Colonic mucosa (tissue), 4 donors: ENCODE results near the gene OGA. TPM values are rescaled to one million over a fixed set of nuclear protein-coding genes. Genes with fewer than 3 reads are reported as not detected.
"Not testable (repeated sequence)": the region's sequence is repeated elsewhere in the genome, so short reads cannot be mapped to it uniquely, and the experiment has no call there.

Experiments
- DNase-seq: peaks from one replicate; pipeline ENCODE4 v3.0.0-alpha.2; 2020
- H3K27ac ChIP-seq: fragments of 200-600 bp; one replicate; pipeline ENCODE4 v1.8.0; 2021
- H3K27me3 ChIP-seq: fragments of 200-600 bp; one replicate; pipeline ENCODE4 v1.8.0; 2021
- H3K36me3 ChIP-seq: fragments of 200-600 bp; one replicate; pipeline ENCODE4 v1.8.0; 2021
- H3K4me1 ChIP-seq: fragments of 200-600 bp; one replicate; pipeline ENCODE4 v1.8.0; 2021; ENCODE audit warnings: mild to moderate bottlenecking
- H3K4me3 ChIP-seq: fragments of 200-600 bp; one replicate; pipeline ENCODE4 v1.8.0; 2021
- H3K9ac ChIP-seq, 2 donors: one replicate each; pipeline ENCODE4 v1.7.0; 2013; ENCODE audit warnings: control low read depth in 2 of 2, low read depth in 2 of 2, low read length in 2 of 2
- H3K9me3 ChIP-seq: fragments of 200-600 bp; one replicate; pipeline ENCODE4 v1.8.0; 2021
- intact Hi-C: fragments of 100-400 bp; cut with DNase I; formaldehyde crosslinking; loops from one replicate; pipeline ENCODE4 v1.14.1; 2022
- total RNA-seq, 2 donors: library from RNA; stranded (reverse); fragmentation: NEBNext Ultra II Directional in 1 of 2; extraction: Animal tissue kit (Norgen Biotek cat#: 25700) in 1 of 2; gene quantifications; one replicate each; pipeline ENCODE4 v1.2.1, GENCODE V29; 2021
- TF ChIP-seq, protein P1 (sequence below): fragments of 200-600 bp; IDR thresholded peaks from one replicate; pipeline ENCODE4 v1.8.0; 2022; ENCODE audit warnings: antibody characterized with exemption, mild to moderate bottlenecking
- donor health status: healthy.
- donor health status: DM: no; HTN: no; CAD: no.
- donor health status: DM: no; HTN: no; CAD: no.

Gene OGA
- total RNA-seq, 2 donors from 2014 or later: 70.4 to 77.8 TPM

DNA sequence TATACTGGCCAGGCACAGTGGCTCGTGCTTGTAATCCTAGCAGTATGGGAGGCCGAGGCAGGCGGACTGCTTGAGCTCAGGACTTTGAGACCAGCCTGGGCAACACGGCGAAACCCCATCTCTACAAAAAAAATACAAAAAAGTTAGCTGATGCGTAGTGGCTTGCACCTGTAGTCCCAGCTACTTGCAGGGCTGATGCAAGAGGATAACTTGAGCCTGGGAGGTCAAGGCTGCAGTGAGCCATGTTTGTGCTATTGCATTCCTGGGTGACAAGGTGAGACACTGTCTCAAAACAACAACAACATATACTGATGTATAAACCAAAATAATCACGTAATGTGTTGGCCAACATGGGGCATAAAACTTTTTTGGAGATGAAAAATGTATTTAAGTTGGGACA lies 28.6 kb downstream of the OGA start:
- DNase-seq: no peak
- peaks cover 37% of the 10 kb centered on the region for H3K36me3 ChIP-seq
- H3K4me3 ChIP-seq: no peak overlapping the region
- H3K9ac ChIP-seq: no peak overlapping the region
- intact Hi-C loops: no loop called here
- no peaks in the 10 kb centered on the region for H3K4me1 ChIP-seq
- no peaks in the 10 kb centered on the region for H3K9me3 ChIP-seq
- no peak overlapping the region for H3K27ac ChIP-seq
- no peaks in the 10 kb centered on the region for H3K27me3 ChIP-seq
- TF ChIP-seq, protein P1, sequence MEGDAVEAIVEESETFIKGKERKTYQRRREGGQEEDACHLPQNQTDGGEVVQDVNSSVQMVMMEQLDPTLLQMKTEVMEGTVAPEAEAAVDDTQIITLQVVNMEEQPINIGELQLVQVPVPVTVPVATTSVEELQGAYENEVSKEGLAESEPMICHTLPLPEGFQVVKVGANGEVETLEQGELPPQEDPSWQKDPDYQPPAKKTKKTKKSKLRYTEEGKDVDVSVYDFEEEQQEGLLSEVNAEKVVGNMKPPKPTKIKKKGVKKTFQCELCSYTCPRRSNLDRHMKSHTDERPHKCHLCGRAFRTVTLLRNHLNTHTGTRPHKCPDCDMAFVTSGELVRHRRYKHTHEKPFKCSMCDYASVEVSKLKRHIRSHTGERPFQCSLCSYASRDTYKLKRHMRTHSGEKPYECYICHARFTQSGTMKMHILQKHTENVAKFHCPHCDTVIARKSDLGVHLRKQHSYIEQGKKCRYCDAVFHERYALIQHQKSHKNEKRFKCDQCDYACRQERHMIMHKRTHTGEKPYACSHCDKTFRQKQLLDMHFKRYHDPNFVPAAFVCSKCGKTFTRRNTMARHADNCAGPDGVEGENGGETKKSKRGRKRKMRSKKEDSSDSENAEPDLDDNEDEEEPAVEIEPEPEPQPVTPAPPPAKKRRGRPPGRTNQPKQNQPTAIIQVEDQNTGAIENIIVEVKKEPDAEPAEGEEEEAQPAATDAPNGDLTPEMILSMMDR: no peak

DNA sequence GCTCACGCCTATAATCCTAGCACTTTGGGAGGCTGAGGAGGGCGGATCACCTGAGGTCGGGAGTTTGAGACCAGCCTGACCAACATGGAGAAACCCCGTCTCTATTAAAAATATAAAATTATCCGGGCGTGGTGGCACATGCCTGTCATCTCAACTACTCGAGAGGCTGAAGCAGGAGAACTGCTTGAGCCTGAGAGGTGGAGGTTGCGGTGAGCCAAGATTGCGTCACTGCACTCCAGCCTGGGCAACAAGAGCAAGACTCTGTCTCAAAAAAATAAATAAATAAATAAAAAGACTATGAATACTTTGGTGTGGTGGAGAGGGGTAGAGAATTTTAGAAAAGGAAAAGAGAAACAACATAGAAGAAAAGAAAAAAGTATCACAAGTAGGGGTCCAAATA lies 29.0 kb downstream of the OGA start:
- peaks cover 32% of the 10 kb centered on the region for H3K36me3 ChIP-seq
- intact Hi-C loops, H3K4me1 ChIP-seq, H3K27me3 ChIP-seq, H3K27ac ChIP-seq, H3K9me3 ChIP-seq, H3K9ac ChIP-seq, DNase-seq, H3K4me3 ChIP-seq: not testable (repeated sequence)

DNA sequence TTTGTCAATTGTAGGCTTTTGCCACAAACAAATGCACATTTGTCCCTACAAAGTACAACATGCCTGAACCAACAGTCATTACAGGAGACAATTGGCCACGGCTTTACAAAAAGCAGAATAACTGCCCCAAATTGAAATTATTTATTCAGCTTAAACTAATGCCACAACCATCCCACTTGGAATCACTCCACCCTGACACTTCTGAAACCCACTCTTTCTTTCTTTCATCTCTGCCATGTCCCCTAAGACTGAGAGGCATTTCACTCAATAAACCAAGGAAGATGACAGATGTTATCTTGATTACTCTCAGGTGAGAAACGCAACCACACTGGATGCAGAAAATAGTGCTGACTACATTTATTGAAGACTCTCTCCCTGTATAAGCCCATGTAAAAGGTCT lies 32.4 kb downstream of the OGA start:
- no peak for DNase-seq
- TF ChIP-seq, protein P1: no peak
- H3K27ac ChIP-seq: no peak overlapping the region
- intact Hi-C loops: no loop called here
- no peak overlapping the region for H3K4me3 ChIP-seq
- H3K36me3 ChIP-seq: peaks cover 20% of the 10 kb centered on the region
- H3K27me3 ChIP-seq: no peaks in the 10 kb centered on the region
- H3K9ac ChIP-seq: no peak overlapping the region
- H3K9me3 ChIP-seq: no peaks in the 10 kb centered on the region
- peaks cover 10% of the 10 kb centered on the region for H3K4me1 ChIP-seq

DNA sequence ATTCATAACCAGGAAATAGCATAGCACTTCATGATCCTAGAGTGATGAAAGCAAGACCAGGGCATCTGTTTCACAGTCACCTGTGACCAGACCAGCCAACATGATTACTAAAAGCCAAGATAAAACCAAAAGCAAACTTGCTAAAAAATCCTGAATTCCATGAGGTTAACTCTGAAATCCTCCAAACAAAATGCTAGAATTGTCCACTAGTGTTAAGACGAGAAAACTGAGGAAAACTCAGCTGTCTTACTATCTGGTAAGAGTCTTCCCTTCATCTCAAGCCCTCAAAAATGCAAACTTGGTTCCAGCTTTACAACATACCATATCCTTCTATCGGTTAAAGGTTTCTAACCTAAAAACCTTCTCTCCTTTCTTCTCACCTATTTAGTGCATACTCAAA lies 33.7 kb downstream of the OGA start:
- Histone ChIP-seq H3K4me1 (peaks cover 18% of the 10 kb centered on the region), H3K27ac (no peak overlapping the region), H3K36me3 (peaks cover 18% of the 10 kb centered on the region), H3K9ac (no peak overlapping the region), H3K9me3 (no peaks in the 10 kb centered on the region), H3K27me3 (no peaks in the 10 kb centered on the region), H3K4me3 (no peak overlapping the region)
- intact Hi-C loops: loop anchor here (5.0 kb wide), 2 partner anchors 182 to 197 kb away; partner anchors contain the start of genes DPCD and POLL
- DNase-seq: no peak
- TF ChIP-seq, protein P1: no peak

DNA sequence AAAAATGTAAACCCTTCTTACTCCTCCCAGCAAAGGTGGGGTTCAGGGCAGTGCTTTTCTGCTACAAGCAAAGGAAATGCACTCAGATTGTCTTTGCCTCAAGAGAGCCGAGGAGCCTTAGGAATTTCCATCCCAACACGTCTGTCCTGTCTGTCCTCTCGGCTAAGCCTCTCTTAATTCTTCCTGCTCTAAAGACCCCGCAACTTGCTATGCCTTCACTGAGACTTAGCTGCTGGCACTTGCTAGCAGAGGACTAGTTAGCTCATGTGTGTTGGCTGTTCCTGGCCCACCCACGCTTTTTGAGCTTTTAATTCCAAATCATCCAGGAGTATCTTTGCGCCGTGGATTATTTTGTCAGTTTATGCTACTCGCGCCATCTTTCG lies 34.5 kb downstream of the OGA start:
- peak overlapping the region; percentile 8 for H3K27ac ChIP-seq
- no peaks in the 10 kb centered on the region for H3K9me3 ChIP-seq
- H3K4me3 ChIP-seq: peak overlapping the region; percentile 54
- DNase-seq: no peak
- intact Hi-C loops: loop anchor here (5.0 kb wide), 2 partner anchors 181 to 196 kb away; partner anchors contain the start of genes DPCD and POLL
- H3K4me1 ChIP-seq: peaks cover 20% of the 10 kb centered on the region
- peaks cover 11% of the 10 kb centered on the region for H3K36me3 ChIP-seq
- TF ChIP-seq, protein P1: no peak
- peak overlapping the region in 1 of 2 donors; percentile 68 for H3K9ac ChIP-seq
- no peaks in the 10 kb centered on the region for H3K27me3 ChIP-seq

DNA sequence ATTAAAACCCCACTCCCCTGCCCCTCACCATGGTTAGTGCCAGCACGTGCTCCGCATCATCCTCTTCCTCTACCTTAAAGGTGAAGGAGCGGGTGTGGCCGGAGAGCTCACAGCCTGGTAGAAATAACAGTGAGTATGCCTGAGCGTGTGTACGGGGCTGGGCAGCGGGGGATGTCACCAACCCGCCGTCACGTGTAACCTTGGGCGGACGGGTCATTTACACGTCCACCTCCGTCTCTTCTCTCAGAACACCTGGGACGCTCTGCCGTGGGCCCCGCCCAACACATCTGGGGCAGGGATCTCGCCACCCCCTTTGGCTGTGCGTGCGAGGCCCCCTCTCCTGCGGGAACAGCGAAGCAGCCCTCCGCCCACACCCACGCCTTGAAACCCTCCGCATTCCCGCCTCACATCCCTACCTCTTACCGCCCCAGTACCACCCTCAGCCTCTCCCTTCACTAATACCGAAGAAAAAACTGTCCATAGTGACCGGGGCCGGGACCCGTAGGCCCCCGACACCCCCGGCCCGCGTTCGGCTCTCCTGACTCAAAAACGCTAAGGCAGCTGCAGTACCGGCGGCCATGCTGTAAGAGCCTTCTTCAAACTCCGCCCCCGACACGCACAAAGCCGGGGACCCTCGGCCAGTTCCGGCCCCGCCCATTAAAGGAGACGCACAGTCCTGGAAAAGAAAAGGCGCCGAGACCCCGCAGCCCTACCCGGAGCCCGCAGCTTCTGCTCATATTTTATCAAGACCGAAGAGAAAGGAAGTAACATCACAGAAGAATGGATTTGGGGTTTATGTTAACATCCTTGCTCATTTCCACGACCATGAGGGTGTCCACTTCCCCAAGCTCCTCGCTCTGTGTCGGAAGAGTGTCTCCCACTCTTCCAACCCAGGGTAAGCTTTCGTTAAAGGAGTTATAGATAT lies 35.2 kb downstream of the OGA start, which contains the start of gene NPM3:
Gene NPM3 (minus strand): TSS at position 636 of the 925 bp plus-strand sequence. CDS start 56 bp downstream, at position 580.
- peak; percentile 91 for DNase-seq
- Histone ChIP-seq H3K36me3 (peaks cover 11% of the 10 kb centered on the region), H3K9me3 (no peaks in the 10 kb centered on the region), H3K9ac (peak within 1 kb of the TSS; percentile 68 to 74), H3K4me1 (peaks cover 20% of the 10 kb centered on the region), H3K27ac (peak within 1 kb of the TSS; percentile 8), H3K27me3 (no peaks in the 10 kb centered on the region), H3K4me3 (peak within 1 kb of the TSS; percentile 54)
- TF ChIP-seq, protein P1: no peak
- intact Hi-C loops: loop anchor here (5.0 kb wide), 2 partner anchors 181 to 196 kb away; partner anchors contain the start of genes DPCD and POLL
